K562 (cell line): ENCODE measurements around the gene THUMPD1. TPM values are rescaled to one million over a fixed set of nuclear protein-coding genes. Genes with fewer than 3 reads are reported as not detected.

ENCODE experiments used
- ATAC-seq: fragments of 200-7000 bp; cut with Tn5 transposase; 3 replicates; pipeline ENCODE4 v1.9.1; 2020; ENCODE audit warnings: moderate library complexity
- BruUV-seq: library from RNA; stranded (reverse); fragments of 400-500 nt; replicated peaks from 2 replicates; lab custom pipeline; 2021; lab: Mats Ljungman, UMichigan
- CTCF ChIA-PET: fragments of 300-600 bp; formaldehyde crosslinking; extraction: SDS; loops from one replicate; lab custom pipeline; 2021; ENCODE audit warnings: low intra/inter-chr PET ratio; lab: Yijun Ruan, JAX
- POLR2A ChIA-PET: fragments of 300-600, 350-650 bp; sonication (Branson Sonifier 250); formaldehyde crosslinking; extraction: SDS; loops from one replicate; lab custom pipeline; 2021; ENCODE audit warnings: antibody characterized with exemption, inconsistent platforms; lab: Yijun Ruan, JAX
- DNase-seq, 4 experiments: peaks; one replicate each; pipeline versions ENCODE4 v3.0.0 to v3.0.0-alpha.2; 2011 to 2018; ENCODE audit warnings: low spot score in 3 of 4, mixed read lengths in 3 of 4; ENCODE audit errors: extremely low read depth in 1 of 4
- FAIRE-seq: peaks from 2 replicates; lab custom pipeline; 2011; peaks lifted over from hg19 to GRCh38; lab: Jason Lieb, UNC
- H2AFZ ChIP-seq: 2 replicates; pipeline ENCODE4 v1.6.0; 2011; ENCODE audit warnings: low read depth, low read length, control low read depth, inconsistent platforms
- H3K27ac ChIP-seq: fragments of 200-600 bp; 3 replicates; pipeline ENCODE4 v1.8.0; 2011; ENCODE audit warnings: low read depth, mild to moderate bottlenecking, control low read depth, inconsistent platforms, low read length, moderate library complexity, mixed read lengths; ENCODE audit errors: extremely low read depth
- H3K27me3 ChIP-seq, 2 experiments: fragments of 300-600 bp in 1 of 2; 2 replicates in 1 of 2; 3 replicates in 1 of 2; pipeline versions ENCODE4 v1.6.0 to v1.8.0; 2011; ENCODE audit warnings: inconsistent platforms in 2 of 2, low read length in 2 of 2, mild to moderate bottlenecking in 1 of 2, mixed read lengths in 1 of 2, moderate library complexity in 1 of 2; ENCODE audit not compliant: control insufficient read depth in 2 of 2, insufficient read depth in 2 of 2
- H3K36me3 ChIP-seq: fragments of 300-600 bp; 3 replicates; pipeline ENCODE4 v1.8.0; 2011; ENCODE audit warnings: mild to moderate bottlenecking, low read length, inconsistent platforms; ENCODE audit not compliant: control insufficient read depth, insufficient read depth
- H3K4me1 ChIP-seq, 2 experiments: fragments of 200-600 bp in 1 of 2; replicated peaks in 1 of 2; 2 replicates in 1 of 2; 3 replicates in 1 of 2; pipeline versions ENCODE4 v1.5.1 to v1.8.0; 2011; ENCODE audit warnings: inconsistent platforms in 2 of 2, low read length in 2 of 2, mild to moderate bottlenecking in 1 of 2, mixed read lengths in 1 of 2, moderate library complexity in 1 of 2; ENCODE audit not compliant: control insufficient read depth in 2 of 2, insufficient read depth in 2 of 2
- H3K4me2 ChIP-seq: 2 replicates; pipeline ENCODE4 v1.6.1; 2011; ENCODE audit warnings: low read length, control low read depth, inconsistent platforms, mixed read lengths; ENCODE audit not compliant: insufficient read depth
- H3K4me3 ChIP-seq: fragments of 200-600 bp; sonication (generic), shearing (Covaris generic); 2 replicates; pipeline ENCODE4 v1.5.1; 2016; ENCODE audit warnings: control low read depth, inconsistent platforms
- H3K79me2 ChIP-seq: fragments of 200-600 bp; 3 replicates; pipeline ENCODE4 v1.8.0; 2011; ENCODE audit warnings: low read length, inconsistent platforms; ENCODE audit not compliant: control insufficient read depth, insufficient read depth
- H3K9ac ChIP-seq, 2 experiments: 2 replicates each; pipeline versions ENCODE4 v1.6.0 to v1.6.1; 2011; ENCODE audit warnings: low read depth in 2 of 2, low read length in 2 of 2, control low read depth in 1 of 2, inconsistent platforms in 1 of 2, mild to moderate bottlenecking in 1 of 2, mixed read lengths in 1 of 2; ENCODE audit not compliant: insufficient read depth in 1 of 2
- H3K9me1 ChIP-seq: one replicate; pipeline ENCODE4 v1.6.0; 2011; ENCODE audit warnings: inconsistent platforms, mild to moderate bottlenecking, low read length, moderate library complexity; ENCODE audit not compliant: control insufficient read depth, insufficient read depth
- H3K9me3 ChIP-seq: replicated peaks from 2 replicates; pipeline ENCODE4 v1.5.1; 2011; ENCODE audit warnings: low read depth, low read length, inconsistent platforms; ENCODE audit not compliant: control insufficient read depth, insufficient read depth
- H4K20me1 ChIP-seq: replicated peaks from 2 replicates; pipeline ENCODE4 v1.6.1; 2011; ENCODE audit warnings: low read length, inconsistent platforms, mixed read lengths; ENCODE audit not compliant: control insufficient read depth, insufficient read depth
- CBFA2T3 ChIP-seq: fragments of 450-650 bp; IDR thresholded peaks from 2 replicates; pipeline ENCODE4 v1.6.1; 2017
- CHD1 ChIP-seq: fragments of 200-600 bp; sonication (generic); IDR thresholded peaks from one replicate; pipeline ENCODE4 v1.6.1; 2012; ENCODE audit warnings: mild to moderate bottlenecking, moderate library complexity, low read length, inconsistent platforms
- CREB5 ChIP-seq: fragments of 250-450 bp; sonication (Bioruptor Pico); IDR thresholded peaks from 2 replicates; pipeline ENCODE4 v1.5.0; 2020; ENCODE audit warnings: mild to moderate bottlenecking
- NCOR1 ChIP-seq: fragments of 450-650 bp; IDR thresholded peaks from 2 replicates; pipeline ENCODE4 v1.6.1; 2016; ENCODE audit warnings: mild to moderate bottlenecking, moderate library complexity
- NFE2 ChIP-seq: IDR thresholded peaks from 2 replicates; pipeline ENCODE4 v1.6.1; 2014; ENCODE audit warnings: antibody characterized with exemption, low read depth
- NR1H2 ChIP-seq: sonication (generic); formaldehyde crosslinking; IDR thresholded peaks from 2 replicates; pipeline ENCODE4 v1.4.0; 2020; ENCODE audit warnings: mild to moderate bottlenecking, missing genetic modification reagents
- PTBP1 ChIP-seq: fragments of 200-400 bp; formaldehyde crosslinking; IDR thresholded peaks from 2 replicates; pipeline ENCODE4 v1.6.1; 2017; ENCODE audit warnings: low read depth, low read length
- ZBTB26 ChIP-seq: fragments of 450-650 bp; formaldehyde crosslinking; IDR thresholded peaks from 2 replicates; pipeline ENCODE4 v1.4.0; 2022; ENCODE audit warnings: missing genetic modification characterization
- ZNF224 ChIP-seq: sonication (generic); formaldehyde crosslinking; IDR thresholded peaks from 2 replicates; pipeline ENCODE4 v1.8.0; 2022; ENCODE audit warnings: mild to moderate bottlenecking, missing genetic modification reagents
- ZNF280B ChIP-seq: fragments of 250-450 bp; sonication (Bioruptor Pico); IDR thresholded peaks from 2 replicates; pipeline ENCODE4 v1.5.1; 2021; ENCODE audit warnings: mild to moderate bottlenecking
- WGBS: fragments of 100-300 bp; shearing (Covaris generic); methylation state at CpG from one replicate; pipeline ENCODE4 v1.1.6; 2016; ENCODE audit warnings: low coverage, mixed read lengths; ENCODE audit not compliant: insufficient coverage; ENCODE audit errors: missing lambda C conversion rate; 5-methylcytosine and 5-hydroxymethylcytosine counted together
- in situ Hi-C: fragments of 300-500 bp; cut with MboI; formaldehyde crosslinking; loops from 4 replicates; pipeline ENCODE4 v1.15.0; 2018; ENCODE audit warnings: inconsistent platforms, mixed read lengths
- intact Hi-C: fragments of 100-400 bp; cut with micrococcal nuclease; formaldehyde crosslinking; loops from 2 replicates; pipeline ENCODE4 v1.14.2; 2022
- polyA plus RNA-seq, 8 experiments: library from polyadenylated mRNA; depleted of rRNA in 4 of 8; stranded (reverse) in 5 of 8; unstranded in 3 of 8; fragments of >200 nt; fragmentation: Nextera tagmentation in 2 of 8; fragmentation: Illumina TruSeq in 1 of 8; extraction: Ambion mirVana in 2 of 8; extraction: Trizol in 1 of 8; gene quantifications; 2 replicates each; pipeline versions ENCODE4 v1.2.1 to v1.2.3, GENCODE V29; 2011 to 2014; ENCODE audit warnings: inconsistent platforms in 1 of 8, missing spikeins in 1 of 8
- total RNA-seq, 7 experiments: library from RNA; depleted of rRNA in 6 of 7; stranded (reverse); fragments of >200 nt in 6 of 7; fragmentation: Illumina TruSeq in 2 of 7; extraction: Trizol in 2 of 7; gene quantifications; 2 replicates each; pipeline versions ENCODE4 v1.2.1 to v1.2.3, GENCODE V29; 2011 to 2021; ENCODE audit warnings: low replicate concordance in 1 of 7
- TF ChIP-seq, protein P1 (sequence below): fragments of 250-450 bp; sonication (Bioruptor Pico); IDR thresholded peaks from 2 replicates; pipeline ENCODE4 v1.8.0; 2021; ENCODE audit warnings: moderate library complexity, mild to moderate bottlenecking, inconsistent platforms
- TF ChIP-seq, protein P2 (sequence below), 3 experiments: fragments of 200-800 bp in 1 of 3; sonication (Bioruptor generic) in 1 of 3; sonication (generic) in 1 of 3; formaldehyde crosslinking in 1 of 3; IDR thresholded peaks; 2 replicates each; pipeline versions ENCODE4 v1.6.1 to v1.8.0; 2016 to 2022; ENCODE audit warnings: mild to moderate bottlenecking in 2 of 3, missing compliant biosample characterization in 2 of 3, missing genetic modification characterization in 2 of 3, missing genetic modification reagents in 1 of 3

The THUMPD1 gene
- total and polyA plus RNA-seq, 9 of the 15 experiments (the other 6 are each of a cell fraction or from before 2014, with no cell fraction given), result 37.8 to 101 (median 56.8) TPM

GRCh38 chr16:20767577-20767976 lies 26.0 kb upstream of the THUMPD1 start (continued):
- no peak for TF ChIP-seq ZBTB26 (CRISPR knock-in tag)

DNA sequence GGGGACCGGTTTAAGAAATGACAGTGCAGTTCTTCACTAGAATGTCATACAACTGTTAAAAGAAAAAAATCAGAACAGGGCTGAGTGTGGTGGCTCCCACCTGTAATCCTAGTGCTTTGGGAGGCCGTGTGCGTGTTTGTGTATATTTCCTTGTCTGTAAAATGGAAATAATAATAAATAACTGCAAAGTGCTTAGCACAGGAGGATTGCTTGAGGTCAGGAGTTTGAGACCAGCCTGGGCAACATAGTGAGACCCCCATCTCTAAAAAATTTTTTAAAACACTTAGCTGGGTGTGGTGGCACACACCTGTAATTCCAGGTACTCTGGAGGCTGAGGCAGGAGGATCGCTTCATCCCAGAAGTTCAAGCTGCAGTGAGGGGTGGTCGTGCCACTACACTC lies 24.7 kb upstream of the THUMPD1 start:
- 54% methylated on average over 5 of the region's 5 CpGs for WGBS
- POLR2A ChIA-PET, result interaction anchor here (0.7 to 3.5 kb wide), 2 partner anchors 12 to 34 kb away, joined by 3 to 18 read pairs; no protein-coding TSS in a partner anchor
- no peak for TF ChIP-seq NCOR1
- TF ChIP-seq CHD1, result no peak
- no peak for TF ChIP-seq CREB5 (CRISPR knock-in tag)
- TF ChIP-seq CBFA2T3, result no peak
- no peak for TF ChIP-seq ZNF224 (CRISPR knock-in tag)
- TF ChIP-seq NR1H2 (CRISPR knock-in tag), result no peak
- TF ChIP-seq NFE2, result 0 out of 2 replicates have a peak, but pooled peaks have one; percentile 27
- TF ChIP-seq, protein P1, sequence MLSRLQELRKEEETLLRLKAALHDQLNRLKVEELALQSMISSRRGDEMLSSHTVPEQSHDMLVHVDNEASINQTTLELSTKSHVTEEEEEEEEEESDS, result no peak
- no peak for TF ChIP-seq PTBP1
- no peak for TF ChIP-seq ZNF280B (CRISPR knock-in tag)
- TF ChIP-seq, protein P2, sequence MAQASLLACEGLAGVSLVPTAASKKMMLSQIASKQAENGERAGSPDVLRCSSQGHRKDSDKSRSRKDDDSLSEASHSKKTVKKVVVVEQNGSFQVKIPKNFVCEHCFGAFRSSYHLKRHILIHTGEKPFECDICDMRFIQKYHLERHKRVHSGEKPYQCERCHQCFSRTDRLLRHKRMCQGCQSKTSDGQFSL (CRISPR knock-in tag; IDR thresholded peaks at IDR 0.05), result no peak
- TF ChIP-seq, protein P2 (tag; IDR thresholded peaks at IDR 0.05), result no peak

More for the DNA sequence above, 24.7 kb upstream of the THUMPD1 start:
- peaks cover 9% of the 10 kb centered on the region for H3K9me3 ChIP-seq
- no peaks in the 10 kb centered on the region for H3K27me3 ChIP-seq
- no peak for DNase-seq
- intact Hi-C loops (no loop called here), in situ Hi-C loops (no loop called here)
- no TSS peak for BruUV-seq
- peak overlapping the region; percentile 28 for H3K27ac ChIP-seq
- H4K20me1 ChIP-seq, result no peaks in the 10 kb centered on the region
- peaks cover 4 to 22% of the 10 kb centered on the region in 2 experiments; a peak in 2 of 5 replicates for H3K4me1 ChIP-seq
- peaks cover 20% of the 10 kb centered on the region; the same call in 2 of the 3 replicates for H3K36me3 ChIP-seq
- no peak for FAIRE-seq
- H3K79me2 ChIP-seq, result peaks cover 53% of the 10 kb centered on the region
- no peaks in the 10 kb centered on the region for H3K9me1 ChIP-seq
- H3K9ac ChIP-seq, result peak overlapping the region in 1 of 2 experiments; percentile 60; a peak in 1 of 4 replicates
- no peak for ATAC-seq
- no peak overlapping the region for H2AFZ ChIP-seq
- H3K4me2 ChIP-seq, result peak overlapping the region; percentile 57
- CTCF ChIA-PET, result no interaction called here
- H3K4me3 ChIP-seq, result peak overlapping the region; percentile 47
